ENCODE results near the gene SLC1A4.

The SLC1A4 gene

DNA sequence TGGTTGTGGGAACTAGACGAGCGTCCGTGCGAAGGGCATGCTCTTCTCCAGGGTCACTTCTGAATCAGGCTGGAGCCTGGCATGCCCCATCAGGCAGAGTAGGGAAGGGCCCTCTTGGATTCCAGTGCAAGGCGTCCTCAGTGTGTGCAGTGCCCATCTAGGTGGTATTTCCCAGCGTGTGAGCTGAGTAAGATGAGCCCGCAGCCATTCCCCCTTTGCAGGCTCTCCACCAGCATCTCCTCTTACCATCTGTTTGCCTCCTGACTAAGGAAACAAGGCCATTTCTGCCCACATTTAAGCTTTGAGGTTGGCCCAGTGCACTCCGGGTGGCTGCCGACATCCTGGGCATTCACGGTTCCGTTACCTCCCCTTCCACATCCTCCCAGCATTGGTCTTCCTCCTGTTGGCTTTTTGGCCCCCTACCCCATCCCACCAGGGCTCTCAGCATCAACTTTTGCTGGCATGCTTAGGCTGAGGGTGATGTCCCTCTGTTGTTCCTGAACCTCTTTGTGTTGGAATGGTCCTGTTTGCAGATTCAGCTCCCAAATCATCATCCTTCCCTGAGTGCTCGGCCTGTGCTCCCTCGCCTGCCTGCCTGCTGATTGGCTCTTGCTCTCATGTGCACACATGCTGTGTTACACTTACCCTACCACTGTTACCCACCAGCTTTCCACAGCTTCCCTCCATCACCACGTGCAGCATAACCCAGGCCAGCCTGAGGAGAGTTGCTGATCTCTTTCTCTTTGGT is 78.8 kb downstream of the SLC1A4 start:
- in situ Hi-C loops (cut with MboI; ENCODE audit: low sequenced_read_pairs): loop anchor here (25.0 kb wide), 1 partner anchor 494 kb away; no protein-coding TSS in a partner anchor

- in situ Hi-C loops (cut with MboI; ENCODE audit: low sequenced_read_pairs): loop anchor here (25.0 kb wide), 1 partner anchor 493 kb away; no protein-coding TSS in a partner anchor
Measured at GRCh38 chr2:65069439-65069824, 80.2 kb downstream of the SLC1A4 start.

DNA sequence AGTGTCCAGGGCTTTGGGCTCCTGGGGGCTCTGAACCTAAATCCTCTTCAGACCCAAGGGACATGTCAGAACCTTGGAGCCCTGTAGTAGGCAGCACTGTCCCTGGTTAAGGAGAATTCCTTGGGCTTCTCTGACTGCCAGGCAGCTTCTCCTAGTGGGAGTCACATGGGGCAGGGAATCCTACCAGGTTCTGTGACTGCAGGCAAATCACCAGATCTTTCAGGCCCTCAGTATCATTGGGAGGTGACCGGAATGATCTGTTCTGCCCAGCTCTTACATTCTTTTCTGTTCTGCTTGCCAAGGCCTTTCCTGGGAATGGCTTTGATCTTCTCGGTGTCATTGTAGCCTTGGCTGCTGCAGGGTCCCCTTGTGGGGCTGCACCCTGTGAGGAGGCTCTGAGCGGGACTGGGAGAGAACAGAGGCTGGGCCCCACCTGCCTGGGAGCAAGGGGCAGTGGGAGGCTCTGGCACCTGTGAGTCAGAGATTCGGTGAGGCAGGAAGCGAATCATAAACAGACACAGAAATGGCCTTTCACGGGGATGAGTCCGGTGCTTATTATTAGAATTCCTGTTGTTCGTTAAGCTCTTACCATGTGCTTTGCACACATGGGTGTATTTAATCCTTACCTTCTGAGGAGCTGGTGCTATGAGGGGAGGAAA is 81.1 kb downstream of the SLC1A4 start:
- in situ Hi-C loops (cut with MboI; ENCODE audit: low sequenced_read_pairs): loop anchor here (25.0 kb wide), 1 partner anchor 492 kb away; no protein-coding TSS in a partner anchor

GRCh38 chr2:65070856-65071255 is 81.7 kb downstream of the SLC1A4 start:
- in situ Hi-C loops (cut with MboI; ENCODE audit: low sequenced_read_pairs): loop anchor here (25.0 kb wide), 1 partner anchor 491 kb away; no protein-coding TSS in a partner anchor

- in situ Hi-C loops (cut with MboI; ENCODE audit: low sequenced_read_pairs): loop anchor here (25.0 kb wide), 1 partner anchor 491 kb away; no protein-coding TSS in a partner anchor
Measured at GRCh38 chr2:65071499-65072180, 82.4 kb downstream of the SLC1A4 start.

DNA sequence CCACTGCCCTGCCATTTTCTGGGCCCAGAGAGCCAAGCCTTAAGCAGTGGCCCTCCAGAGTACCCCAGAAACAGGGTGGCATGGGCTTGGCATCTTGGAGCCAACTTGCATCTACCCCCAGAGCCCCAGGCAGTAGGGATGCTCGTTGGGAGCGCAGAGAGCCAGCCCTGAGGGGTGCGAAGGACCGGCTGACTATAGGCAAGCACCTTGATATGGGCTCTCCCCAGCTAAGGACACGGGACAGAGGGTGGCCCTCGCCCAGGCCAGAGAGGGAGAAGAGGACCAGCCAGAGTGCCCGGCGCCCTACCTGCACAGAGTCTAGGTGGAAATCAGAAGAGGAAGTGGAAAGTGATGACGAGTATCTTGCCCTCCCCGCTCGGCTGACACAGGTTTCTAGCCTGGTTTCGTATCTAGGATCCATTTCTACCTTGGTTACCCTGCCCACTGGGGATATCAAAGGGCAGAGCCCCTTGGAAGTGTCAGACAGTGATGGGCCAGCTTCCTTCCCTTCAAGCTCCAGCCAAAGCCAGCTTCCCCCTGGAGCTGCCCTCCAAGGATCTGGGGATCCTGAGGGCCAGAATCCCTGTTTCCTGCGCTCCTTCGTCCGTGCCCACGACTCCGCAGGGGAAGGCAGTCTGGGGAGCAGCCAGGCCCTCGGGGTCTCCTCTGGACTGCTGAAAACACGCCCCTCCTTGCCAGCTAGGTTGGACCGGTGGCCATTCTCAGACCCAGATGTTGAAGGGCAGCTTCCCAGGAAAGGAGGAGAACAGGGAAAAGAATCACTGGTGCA is 83.2 kb downstream of the SLC1A4 start:
- in situ Hi-C loops (cut with MboI; ENCODE audit: low sequenced_read_pairs): loop anchor here (25.0 kb wide), 1 partner anchor 490 kb away; no protein-coding TSS in a partner anchor
